ENCODE data around the gene AMACR. TPM values are rescaled to one million over a fixed set of nuclear protein-coding genes. Genes with fewer than 3 reads are reported as not detected.

AMACR gene
- total RNA-seq, 1 experiment from 2014 or later: 20.6 TPM

- H3K4me3 ChIP-seq (ENCODE audit: low read depth in 2 of 2, low read length in 2 of 2): no peak overlapping the region
- no peaks in the 10 kb centered on the region for H3K9me3 ChIP-seq (ENCODE audit: control insufficient read depth, insufficient read depth, low read depth, low read length)
- ATAC-seq (no peak), DNase-seq (ENCODE audit: low read depth, low spot score) (no peak)
- POLR2A ChIA-PET: no interaction called here
- TF ChIP-seq REST (IDR thresholded peaks at IDR 0.05; ENCODE audit: insufficient read depth in 1 of 2, low read depth in 2 of 2, low read length in 1 of 2) (no peak), TCF7L2 (IDR thresholded peaks at IDR 0.05; ENCODE audit: low read depth, low read length) (no peak), CTCF (IDR thresholded peaks at IDR 0.05) (no peak), SIN3A (IDR thresholded peaks at IDR 0.05; ENCODE audit: borderline replicate concordance, insufficient read depth, low read depth, low read length) (no peak), POLR2AphosphoS5 (IDR thresholded peaks at IDR 0.05; ENCODE audit: low read depth, low read length) (no peak)
- no TSS peak for BruUV-seq (replicated peaks)
- H3K4me1 ChIP-seq (ENCODE audit: control insufficient read depth, insufficient read depth, low read length): no peaks in the 10 kb centered on the region
- no peak overlapping the region for H3K27ac ChIP-seq (ENCODE audit: low read length)
- no peaks in the 10 kb centered on the region for H3K36me3 ChIP-seq (ENCODE audit: control insufficient read depth, insufficient read depth, low read length)
- in situ Hi-C loops (cut with HindIII; ENCODE audit: low pct_unique_long_range_greater_than_20kb, low sequenced_read_pairs): no loop called here
- intact Hi-C loops (cut with micrococcal nuclease; ENCODE audit: unreplicated experiment): no loop called here
- peaks cover 7% of the 10 kb centered on the region for H3K27me3 ChIP-seq (ENCODE audit: control insufficient read depth, insufficient read depth, low read length)
- CTCF ChIA-PET: no interaction called here
Measured at GRCh38 chr5:33975852-33976251, 32.0 kb downstream of the AMACR start.

- ChIA-PET CTCF (no interaction called here), POLR2A (no interaction called here)
- Histone ChIP-seq H3K36me3 (ENCODE audit: control insufficient read depth, insufficient read depth, low read length) (no peaks in the 10 kb centered on the region), H3K4me1 (ENCODE audit: control insufficient read depth, insufficient read depth, low read length) (no peaks in the 10 kb centered on the region), H3K4me3 (ENCODE audit: low read depth in 2 of 2, low read length in 2 of 2) (no peak overlapping the region), H3K9me3 (ENCODE audit: control insufficient read depth, insufficient read depth, low read depth, low read length) (no peaks in the 10 kb centered on the region), H3K27ac (ENCODE audit: low read length) (no peak overlapping the region), H3K27me3 (ENCODE audit: control insufficient read depth, insufficient read depth, low read length) (peaks cover 7% of the 10 kb centered on the region)
- intact Hi-C loops (cut with micrococcal nuclease; ENCODE audit: unreplicated experiment) (no loop called here), in situ Hi-C loops (cut with HindIII; ENCODE audit: low pct_unique_long_range_greater_than_20kb, low sequenced_read_pairs) (no loop called here)
- TF ChIP-seq SIN3A (IDR thresholded peaks at IDR 0.05; ENCODE audit: borderline replicate concordance, insufficient read depth, low read depth, low read length) (no peak), CTCF (IDR thresholded peaks at IDR 0.05) (no peak)
- no peak for ATAC-seq
- no peak for DNase-seq (ENCODE audit: low read depth, low spot score)
- BruUV-seq (replicated peaks): no TSS peak
Measured at GRCh38 chr5:33973271-33973670, 34.6 kb downstream of the AMACR start.

Data from Panc1 (cell line).